ENCODE data around the gene EMD. TPM values are rescaled to one million over a fixed set of nuclear protein-coding genes. Genes with fewer than 3 reads are reported as not detected.

Gene EMD
- total RNA-seq, 3 donors from 2014 or later: 33.8 to 48.1 (median 45.6) TPM

DNA sequence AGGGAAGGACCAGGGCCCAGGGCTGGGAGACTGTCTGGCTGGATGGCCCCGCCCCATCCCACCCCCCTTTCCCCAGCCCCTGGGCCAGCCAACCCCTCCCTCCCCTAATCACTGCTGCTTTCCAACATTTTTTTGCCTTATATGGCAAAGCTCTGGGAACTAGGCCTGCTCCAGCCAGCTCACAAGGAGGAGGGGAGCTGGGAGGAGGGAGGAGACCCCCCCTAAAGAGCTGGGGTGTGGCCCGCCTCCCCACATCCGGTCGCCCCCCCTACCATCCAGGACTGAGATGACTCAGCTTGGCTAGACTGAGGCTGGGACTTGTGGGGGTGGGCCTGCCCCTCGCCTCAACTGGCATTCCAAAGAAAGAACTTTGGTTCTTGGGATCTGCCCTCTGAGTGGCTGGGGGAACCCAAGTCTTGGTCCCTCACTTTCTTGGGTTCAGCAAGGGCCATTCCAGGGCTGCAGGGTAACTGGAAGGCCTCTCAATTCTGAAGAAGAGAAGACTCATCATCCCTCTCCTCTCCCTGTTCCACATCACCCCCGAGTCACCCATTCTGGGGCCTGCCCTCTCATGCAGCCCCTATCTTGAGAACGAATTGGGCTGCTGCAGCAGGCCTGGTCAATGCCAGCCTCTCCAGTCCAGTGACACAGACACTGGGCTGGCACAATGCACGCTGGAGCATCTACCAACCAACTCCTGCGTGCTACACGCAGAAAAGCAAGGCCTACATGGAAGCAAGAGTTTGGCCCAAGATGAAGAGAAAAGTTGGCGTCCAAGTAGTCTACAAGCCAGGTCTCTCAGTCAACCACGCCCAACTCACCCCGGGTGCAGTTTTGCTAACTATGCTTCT lies 9.4 kb upstream of the EMD start:
- Histone ChIP-seq H3K27ac (peak overlapping the region; percentile 91 to 97), H3K36me3 (no peaks in the 10 kb centered on the region), H3K4me1 (no peaks in the 10 kb centered on the region), H3K27me3 (peaks cover 0 to 18% of the 10 kb centered on the region in 2 donors), H3K9me3 (no peaks in the 10 kb centered on the region), H3K4me3 (peak overlapping the region; percentile 68 to 79 (median 68))
- peak; percentile 61 to 86 for DNase-seq (ENCODE audit: low spot score in 2 of 2)
- TF ChIP-seq, protein P1, sequence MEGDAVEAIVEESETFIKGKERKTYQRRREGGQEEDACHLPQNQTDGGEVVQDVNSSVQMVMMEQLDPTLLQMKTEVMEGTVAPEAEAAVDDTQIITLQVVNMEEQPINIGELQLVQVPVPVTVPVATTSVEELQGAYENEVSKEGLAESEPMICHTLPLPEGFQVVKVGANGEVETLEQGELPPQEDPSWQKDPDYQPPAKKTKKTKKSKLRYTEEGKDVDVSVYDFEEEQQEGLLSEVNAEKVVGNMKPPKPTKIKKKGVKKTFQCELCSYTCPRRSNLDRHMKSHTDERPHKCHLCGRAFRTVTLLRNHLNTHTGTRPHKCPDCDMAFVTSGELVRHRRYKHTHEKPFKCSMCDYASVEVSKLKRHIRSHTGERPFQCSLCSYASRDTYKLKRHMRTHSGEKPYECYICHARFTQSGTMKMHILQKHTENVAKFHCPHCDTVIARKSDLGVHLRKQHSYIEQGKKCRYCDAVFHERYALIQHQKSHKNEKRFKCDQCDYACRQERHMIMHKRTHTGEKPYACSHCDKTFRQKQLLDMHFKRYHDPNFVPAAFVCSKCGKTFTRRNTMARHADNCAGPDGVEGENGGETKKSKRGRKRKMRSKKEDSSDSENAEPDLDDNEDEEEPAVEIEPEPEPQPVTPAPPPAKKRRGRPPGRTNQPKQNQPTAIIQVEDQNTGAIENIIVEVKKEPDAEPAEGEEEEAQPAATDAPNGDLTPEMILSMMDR (IDR thresholded peaks at IDR 0.05): no peak
- TF ChIP-seq POLR2AphosphoS5 (IDR thresholded peaks at IDR 0.05): peak; percentile 13 to 43 (median 34)
- intact Hi-C loops (cut with DNase I; ENCODE audit: low total_unique reads): no loop called here

DNA sequence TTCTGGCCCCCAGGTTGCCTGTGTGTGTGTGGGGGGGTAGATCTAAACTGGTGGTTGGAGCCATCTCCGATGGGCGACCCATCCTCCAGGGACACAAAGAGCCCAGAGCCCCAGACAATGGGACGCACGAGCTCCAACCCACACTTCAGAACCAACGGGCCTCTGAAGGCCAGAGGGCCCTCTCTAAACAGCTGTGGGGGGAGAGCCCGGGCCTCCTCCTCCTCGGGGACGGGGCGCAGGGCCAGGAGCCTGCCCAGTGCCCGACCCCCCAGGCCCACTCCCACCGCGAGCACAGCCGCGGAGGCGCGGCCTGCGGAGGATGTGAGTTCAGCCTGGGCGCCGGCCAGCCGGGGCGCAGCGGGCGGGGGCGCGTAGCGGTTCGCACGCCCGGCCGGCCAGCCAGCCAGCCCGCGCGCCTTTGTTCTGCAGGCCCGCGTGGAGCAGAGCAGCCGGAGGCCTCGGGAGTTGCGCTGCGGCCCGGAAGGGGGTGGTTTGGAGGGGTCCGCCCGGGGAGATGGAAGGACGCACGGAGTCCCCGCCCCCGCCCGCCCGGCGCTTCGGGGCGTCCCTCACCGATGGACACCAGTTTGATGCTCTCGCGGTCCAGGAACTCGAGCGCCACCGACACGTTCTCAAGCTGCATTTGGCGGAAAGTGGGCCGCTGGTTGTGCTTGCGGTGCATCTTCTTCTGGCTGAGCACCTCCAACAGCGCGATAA lies 8.6 kb upstream of the EMD start:
- Histone ChIP-seq H3K27me3 (peaks cover 0 to 18% of the 10 kb centered on the region in 2 donors), H3K4me1 (no peaks in the 10 kb centered on the region), H3K9me3 (no peaks in the 10 kb centered on the region), H3K27ac (peak overlapping the region; percentile 91 to 97), H3K4me3 (peak overlapping the region; percentile 68 to 79 (median 68)), H3K36me3 (no peaks in the 10 kb centered on the region)
- TF ChIP-seq, protein P1 (IDR thresholded peaks at IDR 0.05): no peak
- TF ChIP-seq POLR2A (IDR thresholded peaks at IDR 0.05): no peak
- no peak for TF ChIP-seq POLR2AphosphoS5 (IDR thresholded peaks at IDR 0.05)
- intact Hi-C loops (cut with DNase I; ENCODE audit: low total_unique reads): no loop called here
- no peak for DNase-seq (ENCODE audit: low spot score in 2 of 2)

DNA sequence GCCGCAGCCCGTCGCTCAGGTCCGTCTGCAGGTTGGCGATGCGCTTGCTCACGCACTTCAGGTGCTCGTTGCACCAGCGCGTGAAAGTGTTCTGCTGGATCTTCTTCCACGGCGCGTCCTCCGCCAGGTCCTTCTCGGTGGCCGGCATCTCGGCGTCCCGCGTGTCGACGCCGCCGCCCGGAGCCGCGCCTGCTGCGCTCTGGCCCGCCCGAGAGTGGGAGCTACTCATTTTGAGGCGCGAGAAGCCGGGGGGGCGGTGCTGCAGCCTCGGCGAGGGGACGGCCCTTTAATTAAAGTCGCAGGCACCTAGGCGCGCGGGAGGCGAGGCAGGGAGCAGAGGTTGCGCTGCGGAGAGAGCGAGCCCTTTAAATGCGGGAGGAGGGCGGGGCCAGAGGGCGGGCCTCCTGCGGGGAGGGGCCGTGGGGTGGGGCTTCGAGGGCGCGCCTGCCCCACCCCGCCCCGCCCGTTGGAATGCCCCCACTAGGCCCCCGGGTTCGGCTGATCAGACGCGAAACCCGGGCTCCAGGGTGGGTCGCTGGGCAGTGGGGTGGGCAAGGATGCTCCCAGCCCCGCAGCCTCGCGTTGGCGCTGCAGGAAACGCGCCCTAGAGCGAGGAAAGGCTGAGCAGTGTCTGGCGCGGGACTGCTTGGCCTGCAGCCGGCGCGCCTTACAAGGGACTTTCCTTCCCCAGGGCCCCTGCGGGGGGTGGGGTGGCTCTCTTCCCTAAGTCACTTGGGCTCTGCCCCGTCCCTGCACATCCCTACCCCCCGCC lies 7.9 kb upstream of the EMD start:
- peak overlapping the region; percentile 68 to 79 (median 68) for H3K4me3 ChIP-seq
- peak; percentile 87 to 93 for DNase-seq (ENCODE audit: low spot score in 2 of 2)
- peaks cover 0 to 21% of the 10 kb centered on the region in 2 donors for H3K27me3 ChIP-seq
- intact Hi-C loops (cut with DNase I; ENCODE audit: low total_unique reads): no loop called here
- no peaks in the 10 kb centered on the region for H3K36me3 ChIP-seq
- H3K27ac ChIP-seq: peak overlapping the region; percentile 91 to 97
- TF ChIP-seq, protein P1 (IDR thresholded peaks at IDR 0.05): no peak
- TF ChIP-seq POLR2AphosphoS5 (IDR thresholded peaks at IDR 0.05) (peak; percentile 90 to 95 (median 94)), POLR2A (IDR thresholded peaks at IDR 0.05) (peak; percentile 81)
- no peaks in the 10 kb centered on the region for H3K9me3 ChIP-seq
- no peaks in the 10 kb centered on the region for H3K4me1 ChIP-seq

DNA sequence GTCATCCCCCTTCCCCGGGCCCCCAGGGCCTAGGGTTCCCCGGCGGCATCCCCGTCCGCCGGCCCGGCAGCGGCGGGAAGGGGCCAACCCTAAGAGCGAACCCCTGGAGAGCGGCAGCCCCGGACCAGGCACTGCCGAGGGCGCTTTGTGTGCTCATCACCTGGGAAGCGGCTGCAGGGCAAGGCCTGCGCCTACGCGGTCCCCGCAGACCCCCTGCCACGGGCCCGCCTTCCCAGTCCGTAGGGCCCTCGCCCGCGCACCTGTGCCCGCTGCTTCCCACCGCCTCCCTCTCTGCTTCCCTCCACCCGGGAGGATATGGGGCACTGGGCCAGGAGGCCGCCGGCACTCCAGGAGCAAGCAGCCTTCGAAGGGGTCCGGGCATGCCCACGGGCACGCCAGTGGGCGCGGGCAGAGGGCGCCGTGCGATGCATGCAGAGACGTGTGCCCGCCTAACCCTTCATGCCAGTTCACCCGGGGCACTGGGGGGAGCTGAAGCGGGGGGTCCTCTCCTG lies 7.2 kb upstream of the EMD start:
- Histone ChIP-seq H3K9me3 (no peaks in the 10 kb centered on the region), H3K27me3 (peaks cover 0 to 22% of the 10 kb centered on the region in 2 donors), H3K27ac (peak overlapping the region; percentile 81 to 91), H3K4me1 (no peaks in the 10 kb centered on the region), H3K4me3 (peak overlapping the region; percentile 68 to 79 (median 68)), H3K36me3 (no peaks in the 10 kb centered on the region)
- no peak for TF ChIP-seq POLR2AphosphoS5 (IDR thresholded peaks at IDR 0.05)
- no peak for TF ChIP-seq POLR2A (IDR thresholded peaks at IDR 0.05)
- TF ChIP-seq, protein P1 (IDR thresholded peaks at IDR 0.05): no peak
- intact Hi-C loops (cut with DNase I; ENCODE audit: low total_unique reads): no loop called here
- no peak for DNase-seq (ENCODE audit: low spot score in 2 of 2)
